GM21717 (cell line): Measurements from ENCODE around the gene SAMD9.
A peak's percentile ranks its signal among the peaks of the same experiment; 100 is the strongest.
"Not testable (repeated sequence)": the region's sequence is repeated elsewhere in the genome, so short reads cannot be mapped to it uniquely, and the experiment has no call there.

ENCODE experiments used
- ATAC-seq: cut with Tn5 transposase; IDR thresholded peaks from one replicate; pipeline ENCODE4 v1.9.1; 2021; ENCODE audit warnings: mild to moderate bottlenecking, moderate library complexity; ENCODE audit not compliant: unreplicated experiment

The SAMD9 gene

DNA sequence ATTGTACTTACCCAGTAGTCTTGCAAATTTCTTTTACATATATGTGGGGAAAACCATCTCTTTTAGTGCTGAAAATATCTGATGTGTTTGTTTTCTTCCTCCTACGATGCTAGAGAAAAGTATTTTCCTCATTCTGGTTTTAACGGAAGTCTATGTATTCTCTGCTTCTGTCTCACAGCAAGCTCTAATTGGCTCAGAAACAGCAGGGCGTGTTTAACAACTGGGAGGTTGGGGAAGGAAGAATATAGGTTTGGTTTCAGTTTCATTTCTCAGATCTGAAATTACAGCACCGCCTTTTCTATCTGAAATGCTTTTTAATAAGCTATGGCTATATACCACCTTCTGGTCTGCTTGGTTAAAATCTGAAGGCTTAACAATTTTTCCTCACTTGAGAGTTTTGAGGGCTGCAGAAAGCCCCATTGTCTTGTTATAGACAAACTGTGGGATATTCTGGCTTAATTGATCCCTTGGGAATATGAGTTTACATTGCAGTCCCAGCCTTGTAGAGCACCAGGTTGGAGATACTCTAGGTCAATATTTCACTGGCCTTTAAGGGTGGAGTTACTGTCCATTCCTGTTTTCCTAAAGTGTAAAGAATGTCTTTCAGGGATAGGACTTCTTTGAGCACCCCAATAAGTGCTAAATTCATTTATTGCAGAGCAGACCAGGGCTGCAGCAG lies at the start of gene SAMD9:
Gene SAMD9, minus strand, starts transcription at position 128 of the 679 bp plus-strand sequence. CDS start 11,882 bp downstream, outside the sequence.
- peak; percentile 100 for ATAC-seq

DNA sequence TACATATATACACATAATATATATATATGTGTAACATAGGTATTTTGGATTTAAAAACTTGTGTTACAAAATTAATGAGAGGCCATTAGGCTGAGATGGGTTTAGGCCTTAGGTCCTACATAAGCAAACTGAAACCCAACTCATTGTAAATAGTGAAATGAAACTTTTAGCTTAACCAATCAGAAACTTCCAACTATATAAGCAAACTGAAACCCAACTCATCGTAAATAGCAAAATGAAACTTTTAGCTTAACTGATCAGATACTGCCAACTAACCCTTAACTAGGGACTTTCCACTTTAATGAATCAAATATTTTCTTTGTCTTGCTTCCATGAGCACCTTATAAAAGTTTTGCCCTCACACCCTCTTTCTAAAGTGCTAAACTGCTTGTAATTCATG lies 47.7 kb upstream of the SAMD9 start:
- peak; percentile 99 for ATAC-seq

DNA sequence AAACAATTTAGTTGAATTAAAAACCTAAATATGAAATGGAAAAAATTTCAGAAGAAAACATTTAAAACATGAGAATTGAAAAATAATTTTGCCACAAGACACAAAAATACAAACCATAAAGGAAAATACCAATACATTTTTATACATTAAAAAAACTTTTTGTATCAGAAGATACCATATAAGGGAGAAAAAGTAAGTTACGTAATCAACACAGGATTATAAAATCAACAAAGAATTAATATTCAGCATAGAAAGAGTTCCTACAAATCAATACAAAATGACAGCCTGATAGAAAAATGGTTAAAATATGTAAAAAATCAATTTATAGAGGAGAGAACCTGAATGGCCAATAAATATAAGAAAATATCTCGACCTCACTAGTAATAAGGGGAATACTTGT lies 47.0 kb upstream of the SAMD9 start:
- ATAC-seq: no peak

DNA sequence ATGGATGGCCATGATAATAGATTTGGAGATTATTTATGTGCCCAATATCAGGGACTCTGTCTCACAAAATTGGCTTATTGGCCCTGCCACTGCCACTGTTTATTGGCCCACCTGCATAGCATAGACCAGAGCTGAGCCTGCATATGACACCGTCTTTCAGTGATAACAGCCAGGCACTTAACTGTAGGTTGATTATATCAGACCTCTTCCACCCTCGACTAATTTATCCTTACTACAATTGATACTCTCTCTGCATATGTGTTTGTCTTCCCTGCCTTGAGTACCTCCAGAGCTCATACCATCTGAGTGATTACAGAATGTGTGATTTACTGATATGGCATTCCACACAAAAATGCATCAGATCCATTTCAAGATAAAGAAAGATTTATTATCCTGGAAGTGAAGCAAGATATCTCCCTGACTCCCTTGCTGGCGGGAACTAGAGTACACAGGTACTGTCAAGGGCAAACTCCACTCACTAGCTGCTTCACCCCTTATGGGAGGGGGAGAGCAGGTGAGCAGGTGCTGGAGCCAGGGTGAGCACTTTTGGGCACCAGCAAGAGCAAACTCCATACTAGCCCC lies 43.5 kb upstream of the SAMD9 start:
- no peak for ATAC-seq

DNA sequence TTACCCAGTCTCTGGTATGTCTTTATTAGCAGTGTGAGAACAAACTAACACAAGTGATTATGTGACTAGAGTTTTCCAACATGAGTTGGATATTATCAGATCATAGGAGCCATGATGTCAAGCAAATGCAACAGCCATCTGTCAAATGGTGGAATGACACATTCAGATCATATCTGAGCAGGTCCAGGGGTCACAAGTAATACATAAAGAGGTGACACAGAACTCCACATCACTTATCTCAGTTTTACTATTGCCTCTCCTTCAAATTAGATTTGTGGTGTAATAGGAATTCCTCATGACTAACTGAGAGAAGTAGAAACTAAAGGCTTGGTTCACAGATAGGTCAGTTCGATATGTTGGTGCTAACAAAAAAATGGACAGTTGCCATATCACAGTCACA lies 42.6 kb upstream of the SAMD9 start:
- ATAC-seq: no peak

DNA sequence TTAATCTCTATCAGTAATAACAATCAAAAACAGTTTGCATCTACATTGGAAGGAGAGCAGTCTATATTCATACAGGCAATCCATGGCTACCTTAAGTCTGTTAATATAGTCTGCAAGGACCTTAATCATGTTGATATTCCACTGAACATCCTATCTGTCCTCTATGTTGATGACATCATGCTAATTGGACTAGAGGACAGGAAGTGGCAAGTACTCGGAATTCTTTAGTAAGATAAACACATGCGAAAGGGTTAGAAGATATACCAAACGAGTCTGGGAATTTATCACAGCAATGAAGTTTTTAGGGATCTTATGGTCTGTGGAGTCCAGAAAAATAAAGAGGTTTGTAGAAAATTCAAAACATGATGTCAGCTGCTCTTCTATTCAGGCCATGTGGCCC lies 41.7 kb upstream of the SAMD9 start:
- no peak for ATAC-seq

DNA sequence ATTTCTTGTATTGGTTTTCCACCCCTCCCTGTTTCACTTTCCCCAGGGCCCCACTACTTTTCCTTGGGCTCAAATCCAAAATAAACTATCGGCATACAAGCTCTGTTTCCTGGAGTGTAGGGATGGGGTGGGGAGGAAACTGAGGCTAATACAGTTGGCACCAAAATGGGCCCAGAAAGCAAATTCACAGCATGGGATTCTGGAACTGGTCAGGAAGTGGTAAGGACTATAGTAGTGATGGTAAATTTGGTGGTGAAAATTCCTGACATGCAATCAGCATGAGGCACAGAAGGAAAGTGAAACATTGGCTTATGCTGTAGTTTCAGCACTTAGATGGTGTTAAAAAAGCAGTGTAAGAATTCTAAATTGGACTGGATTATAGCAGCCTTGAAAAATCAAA lies 39.1 kb upstream of the SAMD9 start:
- ATAC-seq: no peak

DNA sequence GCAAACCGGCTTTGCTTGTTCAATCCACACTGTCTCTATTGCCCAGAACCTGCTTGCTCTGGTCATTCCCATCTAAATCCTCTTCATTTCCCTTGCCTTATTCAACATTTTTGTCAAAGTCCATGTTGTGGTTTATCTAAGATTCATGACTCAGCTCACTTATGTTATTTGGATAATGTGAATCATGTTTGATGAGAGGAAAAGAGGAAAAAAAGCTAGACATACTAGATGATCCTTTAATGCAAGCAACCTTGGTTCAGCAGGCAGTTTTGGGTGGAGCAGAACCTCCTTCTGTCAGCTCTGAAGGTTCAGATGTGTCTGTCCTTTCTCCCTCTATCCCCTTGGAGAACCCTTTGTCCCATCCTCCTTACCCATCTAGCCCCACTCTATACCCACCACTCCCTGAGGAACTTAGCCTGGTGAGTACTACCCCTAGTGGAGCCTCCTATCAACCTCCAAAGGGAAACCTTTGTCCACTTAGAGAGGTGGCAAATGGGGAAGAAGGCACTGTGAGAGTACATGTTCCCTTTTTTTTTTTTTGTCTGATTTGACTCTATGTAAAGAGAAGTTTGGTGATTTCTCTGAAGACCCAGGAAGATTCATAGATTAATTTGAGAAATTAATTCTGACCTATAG lies 32.5 kb upstream of the SAMD9 start:
- no peak for ATAC-seq

DNA sequence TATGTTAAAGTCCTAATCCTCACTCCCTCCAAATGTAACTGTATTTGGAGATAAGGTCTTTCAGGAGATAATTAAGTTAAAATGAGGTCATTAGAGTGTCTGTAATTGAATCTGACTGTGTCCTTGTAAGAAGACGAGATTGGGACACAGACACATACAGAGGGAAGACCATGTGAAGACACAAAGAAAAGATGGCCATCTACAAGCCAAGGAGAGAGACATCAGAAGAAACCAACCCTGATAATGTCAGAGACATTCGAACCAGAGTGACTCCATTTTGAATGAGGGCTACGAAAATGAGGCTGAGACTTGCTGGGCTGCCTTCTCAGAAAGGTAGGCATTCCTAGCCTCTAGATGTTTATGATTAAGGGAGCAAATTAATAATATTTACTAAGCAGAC lies 30.9 kb upstream of the SAMD9 start:
- ATAC-seq: no peak

DNA sequence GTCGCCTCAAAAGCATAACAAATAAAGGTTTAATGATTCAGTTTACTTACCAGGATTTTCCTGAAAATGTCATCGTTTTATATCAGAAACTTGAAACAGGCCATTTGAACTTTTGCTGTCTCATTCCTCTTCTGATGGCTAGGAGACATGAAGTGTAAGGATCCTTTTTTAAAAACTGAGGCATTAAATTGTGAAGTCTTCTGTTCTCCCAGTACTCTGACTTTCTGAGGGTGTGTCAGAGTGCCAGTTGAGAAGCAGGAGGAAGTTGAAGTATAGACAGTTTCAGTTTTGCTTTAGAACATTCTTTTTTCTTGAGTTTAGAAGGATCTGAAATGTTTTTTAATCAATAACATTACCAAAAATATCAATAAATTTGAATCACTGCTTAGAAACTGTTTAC lies 30.4 kb upstream of the SAMD9 start, which contains the start of gene SAMD9L:
Gene SAMD9L, minus strand, starts transcription at position 242 of the 400 bp plus-strand sequence. CDS start 12,414 bp downstream, outside the sequence.
- peak; percentile 74 for ATAC-seq

DNA sequence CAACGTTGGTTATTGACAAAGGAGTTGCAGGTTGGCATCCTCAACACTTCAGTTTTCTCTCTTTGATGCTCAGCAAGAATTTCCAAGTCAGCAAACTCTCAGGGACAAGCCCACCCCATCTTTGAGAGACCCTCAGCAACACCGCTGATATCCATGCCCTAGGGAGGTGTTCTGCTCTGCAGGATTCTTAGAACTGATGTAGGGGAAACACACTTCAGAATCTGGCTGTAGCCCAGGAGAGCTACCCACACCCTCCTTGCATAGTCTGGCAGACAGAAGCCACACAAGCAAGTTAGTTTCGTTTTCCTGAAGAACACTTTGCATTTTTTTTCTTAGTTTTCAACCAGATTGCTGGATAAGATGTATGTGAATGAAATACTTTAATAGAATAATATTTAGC lies 29.6 kb upstream of the SAMD9 start:
- peak; percentile 94 for ATAC-seq

DNA sequence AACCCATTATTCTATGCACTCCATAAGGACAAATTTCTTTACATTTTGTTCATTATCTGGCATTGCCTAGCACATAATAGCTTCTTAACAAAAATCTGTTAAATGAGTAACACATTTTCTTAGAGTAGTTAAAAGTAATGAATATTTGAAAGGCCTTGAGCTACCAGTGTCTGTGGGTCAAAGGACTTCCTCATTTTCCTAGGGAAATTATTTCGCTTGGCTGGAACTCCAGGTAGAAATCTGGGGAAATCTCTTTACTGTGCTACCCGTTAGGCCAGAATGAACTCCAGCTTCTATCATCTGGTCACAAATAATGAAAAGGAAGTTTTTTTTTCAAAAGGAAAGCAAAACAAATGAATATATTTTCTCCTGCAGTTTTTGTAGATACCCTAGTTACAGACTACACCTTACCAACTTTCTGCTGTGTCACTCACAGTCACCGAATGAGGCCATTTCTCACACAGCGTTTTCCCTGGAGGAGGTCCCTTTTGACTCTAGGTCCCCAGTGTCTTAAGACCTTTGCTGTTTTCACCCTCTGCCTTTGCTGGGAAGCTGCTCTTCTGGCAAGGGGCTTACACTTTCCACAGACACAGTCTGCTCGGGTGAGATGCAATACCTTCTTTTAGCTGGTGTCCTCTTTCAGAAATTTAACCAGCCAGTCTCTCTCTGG lies 28.8 kb upstream of the SAMD9 start:
- ATAC-seq: peak; percentile 41

DNA sequence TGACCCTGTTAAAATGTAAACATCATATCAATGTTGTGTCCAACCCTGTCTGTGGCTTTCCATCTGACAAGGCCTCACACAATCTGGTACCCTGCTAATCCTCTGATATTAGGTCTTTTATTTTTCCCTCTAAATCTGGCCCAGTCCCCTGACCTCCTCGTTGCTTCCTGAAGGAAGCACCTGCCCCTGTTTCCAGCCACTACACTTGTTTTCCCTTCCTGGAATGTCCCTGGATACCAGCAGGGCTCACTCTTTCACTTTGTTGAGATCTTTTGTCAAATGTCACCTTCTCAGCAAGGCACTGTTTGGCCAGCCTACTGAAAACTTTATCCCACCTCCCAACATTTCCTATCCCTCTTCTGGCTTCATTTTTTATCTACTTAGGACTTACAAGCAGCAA lies 28.3 kb upstream of the SAMD9 start:
- ATAC-seq: no peak

DNA sequence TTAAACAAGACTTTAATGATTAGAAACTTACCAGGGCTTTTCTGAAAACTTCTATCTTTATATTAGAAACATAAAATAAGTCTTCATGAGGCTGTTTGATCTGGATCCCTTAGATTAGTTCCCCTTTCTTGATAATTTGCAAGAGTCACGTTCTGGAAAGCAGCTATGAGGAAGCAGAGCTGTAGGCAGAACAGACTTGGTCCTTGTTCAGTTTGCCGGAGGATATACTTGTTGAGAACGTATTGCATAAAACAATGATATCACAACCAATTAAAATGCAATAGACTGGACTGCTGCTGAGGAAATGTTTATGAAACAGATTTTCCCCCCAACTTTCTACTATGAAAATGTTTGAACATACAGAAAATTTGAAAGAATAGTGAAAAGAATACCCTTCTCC lies 27.6 kb upstream of the SAMD9 start:
- ATAC-seq: no peak

DNA sequence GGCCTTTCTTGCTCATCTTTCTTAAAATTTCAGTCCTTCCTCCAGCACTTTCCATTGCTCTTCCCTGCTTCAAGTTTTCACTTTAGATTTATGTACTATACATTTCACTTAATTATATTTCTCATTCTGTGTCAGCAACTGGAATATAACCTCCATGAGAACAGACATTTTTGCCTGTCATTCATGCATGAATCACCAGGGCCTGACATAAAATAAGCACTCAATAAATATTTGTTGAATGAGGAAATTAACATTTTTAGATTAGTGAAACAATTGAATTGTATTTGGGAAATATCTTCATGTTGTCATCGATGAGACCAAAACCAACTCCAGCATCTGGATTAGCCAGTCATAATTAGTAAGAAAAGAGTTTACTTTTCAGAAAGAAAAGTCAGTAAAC lies 24.3 kb upstream of the SAMD9 start:
- ATAC-seq: no peak

DNA sequence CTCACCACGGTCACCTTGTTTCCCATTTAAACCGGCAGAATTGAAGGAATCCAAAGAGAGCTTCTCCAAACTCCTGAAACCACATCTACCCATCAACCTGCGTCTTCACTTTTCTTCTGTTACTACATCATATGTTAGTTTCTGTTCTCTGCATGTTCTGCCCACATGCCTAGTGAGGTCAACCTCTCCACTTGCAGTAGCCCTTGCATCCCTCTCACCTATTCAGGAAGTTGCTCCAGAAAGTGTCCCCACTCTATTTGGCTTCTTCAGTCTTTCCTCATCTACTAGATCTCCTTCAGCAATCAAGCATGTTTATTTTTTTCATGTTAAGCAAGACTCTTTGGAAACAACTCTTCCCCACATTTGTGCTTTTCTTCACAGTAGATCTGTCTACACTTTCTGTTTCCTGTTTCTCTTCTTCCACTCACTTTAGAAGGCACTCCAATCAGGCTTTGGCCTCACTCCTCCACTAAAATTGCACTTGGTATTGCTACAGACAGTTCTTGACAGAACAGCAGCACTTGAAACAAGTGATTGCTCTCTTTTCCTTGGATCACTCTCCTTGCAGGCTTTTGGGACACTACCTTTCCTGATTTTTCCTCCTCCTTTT lies 22.9 kb upstream of the SAMD9 start:
- ATAC-seq: no peak

DNA sequence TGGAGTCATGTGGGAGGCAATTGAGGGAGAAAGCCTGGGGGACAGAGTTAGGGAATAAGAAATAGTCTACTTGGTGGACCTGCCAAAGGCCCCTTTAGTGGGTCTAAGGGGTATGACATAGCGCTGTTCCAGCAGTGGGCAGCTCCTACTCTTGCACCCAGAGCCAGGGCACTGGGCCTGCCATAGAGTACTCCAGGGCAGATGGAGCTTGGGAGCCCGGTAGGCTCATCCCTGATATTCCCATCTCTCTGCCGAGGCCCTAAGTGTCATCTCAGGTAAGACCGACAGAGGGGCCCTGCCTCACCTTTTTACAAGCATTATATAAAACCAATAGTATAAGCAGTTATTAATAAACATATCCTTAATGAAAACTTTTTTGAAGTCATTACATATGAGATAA lies 20.8 kb upstream of the SAMD9 start:
- no peak for ATAC-seq

DNA sequence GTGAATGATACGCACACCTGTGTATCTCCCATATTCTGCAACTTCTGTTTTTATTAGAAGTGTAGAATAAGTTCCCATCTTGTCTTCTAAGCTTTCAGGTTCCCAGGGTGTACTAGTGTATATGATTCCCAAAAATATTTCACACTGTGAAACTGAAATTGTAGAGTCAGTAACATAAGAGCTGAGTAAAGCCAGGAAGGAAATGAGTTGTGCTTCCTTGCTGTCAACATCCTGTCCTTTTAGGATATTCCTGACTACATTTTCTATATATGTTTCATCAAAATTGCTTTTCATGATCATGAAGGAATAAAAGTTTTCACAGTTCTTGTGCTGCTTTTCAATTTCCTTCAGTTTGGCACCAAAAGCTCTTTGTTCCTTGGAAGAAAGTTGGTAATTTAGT lies 15.2 kb upstream of the SAMD9 start:
- no peak for ATAC-seq

DNA sequence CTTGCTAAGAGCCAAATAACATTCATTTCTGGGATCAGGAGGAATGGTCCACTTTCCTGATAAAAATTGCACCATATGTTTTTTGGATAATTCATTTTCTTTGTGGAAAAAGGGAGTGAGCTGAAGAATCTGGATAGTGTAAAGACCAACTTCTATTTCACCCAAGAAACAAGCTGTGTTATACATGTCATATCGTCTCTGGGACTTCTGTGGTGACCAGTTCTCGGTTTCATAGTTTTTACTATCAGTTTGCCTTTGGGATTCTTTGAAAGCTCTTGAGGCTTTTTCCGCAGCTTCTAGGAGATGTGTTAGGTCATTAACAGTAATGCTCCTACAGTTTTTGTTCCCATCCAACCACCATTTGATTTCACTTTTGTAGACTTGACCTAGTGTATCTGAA lies 14.4 kb upstream of the SAMD9 start:
- ATAC-seq: no peak

DNA sequence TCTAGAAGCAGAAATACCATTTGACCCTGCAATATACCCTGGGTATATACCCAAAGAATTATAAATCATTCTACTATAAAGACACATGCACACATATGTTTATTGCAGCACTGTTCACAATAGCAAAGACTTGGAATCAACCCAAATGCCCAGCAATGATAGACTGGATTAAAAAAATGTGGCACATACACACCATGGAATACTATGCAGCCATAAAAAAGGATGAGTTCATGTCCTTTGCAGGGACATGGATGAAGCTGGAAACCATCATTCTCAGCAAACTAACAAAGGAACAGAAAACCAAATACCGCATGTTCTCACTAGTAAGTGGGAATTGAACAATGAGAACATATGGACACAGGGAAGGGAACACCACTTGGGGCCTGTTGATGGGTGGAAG lies 9.2 kb upstream of the SAMD9 start:
- ATAC-seq: not testable (repeated sequence)

DNA sequence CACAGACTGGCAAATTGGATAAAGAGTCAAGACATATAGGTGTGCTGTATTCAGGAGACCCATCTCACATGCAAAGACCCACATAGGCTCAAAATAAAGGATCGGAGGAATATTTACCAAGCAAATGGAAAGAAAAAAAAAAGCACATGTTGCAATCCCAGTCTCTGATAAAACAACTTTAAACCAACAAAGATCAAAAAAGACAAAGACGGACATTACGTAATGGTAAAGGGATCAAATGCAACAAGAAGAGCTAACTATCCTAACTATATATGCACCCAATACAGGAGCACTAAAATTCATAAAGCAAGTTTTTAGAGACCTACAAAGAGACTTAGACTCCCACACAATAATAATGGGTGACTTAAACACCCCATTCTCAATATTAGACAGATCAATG lies 5.8 kb upstream of the SAMD9 start:
- ATAC-seq: not testable (repeated sequence)
